Measurements from ENCODE around the gene ZC3H7B. TPM values are rescaled to one million over a fixed set of nuclear protein-coding genes. Genes with fewer than 3 reads are reported as not detected.

ZC3H7B gene
- total RNA-seq, 1 experiment from 2014 or later = 62.7 TPM

- CTCF ChIA-PET = no interaction called here
- no peaks in the 10 kb centered on the region for H3K27me3 ChIP-seq (ENCODE audit: insufficient read depth, low read depth)
- H3K4me3 ChIP-seq = no peak overlapping the region
- H3K4me2 ChIP-seq = no peak overlapping the region
- peaks cover 6% of the 10 kb centered on the region; the same call in 1 of the 2 replicates for H3F3A ChIP-seq (ENCODE audit: insufficient read depth, low read depth)
- TF ChIP-seq EZH2 (IDR thresholded peaks at IDR 0.05; ENCODE audit: low read depth) (no peak), CTCF (conservative IDR thresholded peaks at IDR 0.05) (no peak)
- intact Hi-C loops (cut with micrococcal nuclease; ENCODE audit: unreplicated experiment) = no loop called here
- H4K20me1 ChIP-seq (ENCODE audit: insufficient read depth) = peaks cover 45% of the 10 kb centered on the region
- no TSS peak for BruUV-seq (replicated peaks)
- no peak for DNase-seq
- POLR2A ChIA-PET (ENCODE audit: unreplicated experiment) = interaction anchor here (0.7 kb wide), 1 partner anchor 73 kb away, joined by 4 read pairs; no protein-coding TSS in a partner anchor
- H3K36me3 ChIP-seq (ENCODE audit: low read depth) = peaks cover 8% of the 10 kb centered on the region
- peaks cover 70% of the 10 kb centered on the region for H3K79me2 ChIP-seq (ENCODE audit: low read depth)
- no peak overlapping the region for H2AFZ ChIP-seq
- H3K4me1 ChIP-seq (replicated peaks; ENCODE audit: insufficient read depth) = peaks cover 12% of the 10 kb centered on the region
- no peak overlapping the region for H3K27ac ChIP-seq
- no peaks in the 10 kb centered on the region for H3K9me3 ChIP-seq (ENCODE audit: insufficient read depth, low read depth)
- H3K9me2 ChIP-seq (ENCODE audit: insufficient read depth) = no peaks in the 10 kb centered on the region
Observed at GRCh38 chr22:41310336-41310735, 9.0 kb downstream of the ZC3H7B start.

GRCh38 chr22:41311487-41311886 is 10.2 kb downstream of the ZC3H7B start:
- no peak overlapping the region for H3K27ac ChIP-seq
- H3K4me1 ChIP-seq (replicated peaks; ENCODE audit: insufficient read depth) = 0 out of 2 replicates have a peak, but pooled peaks cover 4% of the 10 kb centered on the region
- intact Hi-C loops (cut with micrococcal nuclease; ENCODE audit: unreplicated experiment) = no loop called here
- H3K36me3 ChIP-seq (ENCODE audit: low read depth) = peaks cover 8% of the 10 kb centered on the region
- H3K79me2 ChIP-seq (ENCODE audit: low read depth) = peaks cover 65% of the 10 kb centered on the region
- no peak overlapping the region for H3K4me3 ChIP-seq
- no TSS peak for BruUV-seq (replicated peaks)
- DNase-seq = no peak
- H3K9me3 ChIP-seq (ENCODE audit: insufficient read depth, low read depth) = no peaks in the 10 kb centered on the region
- ChIA-PET POLR2A (ENCODE audit: unreplicated experiment) (interaction anchor here (0.8 kb wide), 1 partner anchor 23 kb away, joined by 9 read pairs; no protein-coding TSS in a partner anchor), CTCF (interaction anchor here (0.6 kb wide), 1 partner anchor 114 kb away, joined by 5 read pairs; no protein-coding TSS in a partner anchor)
- H3K4me2 ChIP-seq = no peak overlapping the region
- H3K9me2 ChIP-seq (ENCODE audit: insufficient read depth) = no peaks in the 10 kb centered on the region
- no peaks in the 10 kb centered on the region for H3K27me3 ChIP-seq (ENCODE audit: insufficient read depth, low read depth)
- H2AFZ ChIP-seq = no peak overlapping the region
- no peaks in the 10 kb centered on the region for H3F3A ChIP-seq (ENCODE audit: insufficient read depth, low read depth)
- H4K20me1 ChIP-seq (ENCODE audit: insufficient read depth) = peaks cover 37% of the 10 kb centered on the region
- TF ChIP-seq EZH2 (IDR thresholded peaks at IDR 0.05; ENCODE audit: low read depth) (no peak), CTCF (conservative IDR thresholded peaks at IDR 0.05) (no peak)

- CTCF ChIA-PET = no interaction called here
- no peak overlapping the region for H3K4me3 ChIP-seq
- H4K20me1 ChIP-seq (ENCODE audit: insufficient read depth) = peaks cover 32% of the 10 kb centered on the region
- H3K27me3 ChIP-seq (ENCODE audit: insufficient read depth, low read depth) = no peaks in the 10 kb centered on the region
- no peak for TF ChIP-seq EZH2 (IDR thresholded peaks at IDR 0.05; ENCODE audit: low read depth)
- no peak for TF ChIP-seq CTCF (conservative IDR thresholded peaks at IDR 0.05)
- intact Hi-C loops (cut with micrococcal nuclease; ENCODE audit: unreplicated experiment) = no loop called here
- POLR2A ChIA-PET (ENCODE audit: unreplicated experiment) = no interaction called here
- no peak for DNase-seq
- no TSS peak for BruUV-seq (replicated peaks)
- H3K4me1 ChIP-seq (replicated peaks; ENCODE audit: insufficient read depth) = 0 out of 2 replicates have a peak, but pooled peaks cover 4% of the 10 kb centered on the region
- no peaks in the 10 kb centered on the region for H3K36me3 ChIP-seq (ENCODE audit: low read depth)
- H3K79me2 ChIP-seq (ENCODE audit: low read depth) = peaks cover 42% of the 10 kb centered on the region
- no peak overlapping the region for H3K4me2 ChIP-seq
- H3K27ac ChIP-seq = no peak overlapping the region
- no peaks in the 10 kb centered on the region; the same call in 1 of the 2 replicates for H3F3A ChIP-seq (ENCODE audit: insufficient read depth, low read depth)
- H3K9me3 ChIP-seq (ENCODE audit: insufficient read depth, low read depth) = no peaks in the 10 kb centered on the region
- H2AFZ ChIP-seq = no peak overlapping the region
- H3K9me2 ChIP-seq (ENCODE audit: insufficient read depth) = no peaks in the 10 kb centered on the region
Observed at GRCh38 chr22:41314821-41315220, 13.5 kb downstream of the ZC3H7B start.

Data from PC-9 (cell line).